ENCODE data around the gene STOML3.

STOML3 gene

DNA sequence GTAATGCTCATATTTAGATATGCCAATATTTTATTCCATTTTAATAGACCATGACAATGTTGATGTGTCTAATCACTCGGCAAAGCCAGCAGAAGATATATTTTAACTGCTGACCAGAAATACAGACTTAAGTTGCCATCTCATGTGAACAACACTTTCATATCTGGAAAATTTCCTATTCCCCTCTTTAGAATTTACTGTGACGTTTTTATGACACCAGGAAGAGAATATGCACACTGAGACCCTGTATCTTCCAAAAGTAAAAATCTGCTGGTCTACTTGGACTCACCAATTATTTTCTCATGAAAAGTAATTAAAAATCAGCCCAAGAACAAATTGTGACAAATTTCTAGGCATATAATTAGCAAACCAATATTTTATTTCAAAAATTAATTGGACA, 45.2 kb upstream of the STOML3 start:
- TF ChIP-seq, protein P1, sequence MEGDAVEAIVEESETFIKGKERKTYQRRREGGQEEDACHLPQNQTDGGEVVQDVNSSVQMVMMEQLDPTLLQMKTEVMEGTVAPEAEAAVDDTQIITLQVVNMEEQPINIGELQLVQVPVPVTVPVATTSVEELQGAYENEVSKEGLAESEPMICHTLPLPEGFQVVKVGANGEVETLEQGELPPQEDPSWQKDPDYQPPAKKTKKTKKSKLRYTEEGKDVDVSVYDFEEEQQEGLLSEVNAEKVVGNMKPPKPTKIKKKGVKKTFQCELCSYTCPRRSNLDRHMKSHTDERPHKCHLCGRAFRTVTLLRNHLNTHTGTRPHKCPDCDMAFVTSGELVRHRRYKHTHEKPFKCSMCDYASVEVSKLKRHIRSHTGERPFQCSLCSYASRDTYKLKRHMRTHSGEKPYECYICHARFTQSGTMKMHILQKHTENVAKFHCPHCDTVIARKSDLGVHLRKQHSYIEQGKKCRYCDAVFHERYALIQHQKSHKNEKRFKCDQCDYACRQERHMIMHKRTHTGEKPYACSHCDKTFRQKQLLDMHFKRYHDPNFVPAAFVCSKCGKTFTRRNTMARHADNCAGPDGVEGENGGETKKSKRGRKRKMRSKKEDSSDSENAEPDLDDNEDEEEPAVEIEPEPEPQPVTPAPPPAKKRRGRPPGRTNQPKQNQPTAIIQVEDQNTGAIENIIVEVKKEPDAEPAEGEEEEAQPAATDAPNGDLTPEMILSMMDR (conservative IDR thresholded peaks at IDR 0.05; ENCODE audit: low read depth, low read length) = no peak
- H3K4me3 ChIP-seq (ENCODE audit: low read length) = peak overlapping the region; percentile 94
- DNase-seq (ENCODE audit: low read depth) = no peak

DNA sequence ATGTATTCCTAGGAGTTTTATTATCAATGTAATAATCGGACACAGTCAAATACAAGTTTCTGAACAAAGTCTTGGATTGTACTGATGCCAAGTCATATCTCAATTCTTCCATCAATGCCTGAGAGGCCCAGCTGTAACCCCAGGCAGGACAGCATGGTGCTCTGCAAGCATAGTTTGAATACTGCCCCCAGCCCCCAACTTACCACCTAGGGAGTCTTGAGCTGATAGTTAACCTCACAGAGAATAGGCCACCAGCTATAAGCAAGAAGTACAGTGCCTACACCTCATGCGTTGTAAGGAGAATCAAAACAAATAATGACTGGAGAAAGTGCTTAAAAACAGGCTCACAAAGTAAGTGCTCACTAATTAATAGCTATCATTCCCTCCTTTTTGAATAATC, 44.6 kb upstream of the STOML3 start:
- TF ChIP-seq, protein P1 (conservative IDR thresholded peaks at IDR 0.05; ENCODE audit: low read depth, low read length) = no peak
- no peak for DNase-seq (ENCODE audit: low read depth)
- H3K4me3 ChIP-seq (ENCODE audit: low read length) = peak overlapping the region; percentile 94

- H3K4me3 ChIP-seq (ENCODE audit: low read length) = no peak overlapping the region
- no peak for DNase-seq (ENCODE audit: low read depth)
- TF ChIP-seq, protein P1 (conservative IDR thresholded peaks at IDR 0.05; ENCODE audit: low read depth, low read length) = no peak
Measured at GRCh38 chr13:39034085-39034484, 43.5 kb upstream of the STOML3 start.

- DNase-seq (ENCODE audit: low read depth) = no peak
- H3K4me3 ChIP-seq (ENCODE audit: low read length) = no peak overlapping the region
- TF ChIP-seq, protein P1 (conservative IDR thresholded peaks at IDR 0.05; ENCODE audit: low read depth, low read length) = no peak
Measured at GRCh38 chr13:39032150-39032549, 41.5 kb upstream of the STOML3 start.

GRCh38 chr13:39025433-39025839, 34.8 kb upstream of the STOML3 start:
- no peak overlapping the region for H3K4me3 ChIP-seq (ENCODE audit: low read length)
- no peak for DNase-seq (ENCODE audit: low read depth)
- TF ChIP-seq, protein P1 (conservative IDR thresholded peaks at IDR 0.05; ENCODE audit: low read depth, low read length) = no peak

GRCh38 chr13:39023761-39024160, 33.1 kb upstream of the STOML3 start:
- DNase-seq (ENCODE audit: low read depth) = no peak
- TF ChIP-seq, protein P1 (conservative IDR thresholded peaks at IDR 0.05; ENCODE audit: low read depth, low read length) = no peak
- no peak overlapping the region for H3K4me3 ChIP-seq (ENCODE audit: low read length)

DNA sequence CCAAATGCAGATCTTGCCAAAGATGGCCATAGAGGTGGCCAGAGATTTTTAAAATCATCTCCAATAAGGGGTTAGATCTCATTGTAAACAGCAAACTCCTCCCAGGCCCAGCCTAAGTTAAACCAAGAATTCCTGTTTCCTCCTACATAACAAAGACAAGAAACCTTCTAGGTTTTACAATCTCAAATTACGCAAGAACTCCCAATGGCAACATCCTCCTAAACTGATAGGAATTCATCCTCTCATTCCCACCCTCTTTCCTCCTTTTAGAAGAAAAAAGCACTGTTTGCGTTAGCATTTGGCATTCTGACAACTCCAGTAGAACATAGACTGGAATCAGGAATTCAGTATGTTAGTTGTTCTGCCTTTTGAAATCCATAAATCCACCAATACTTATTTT, 32.7 kb upstream of the STOML3 start:
- H3K4me3 ChIP-seq (ENCODE audit: low read length) = no peak overlapping the region
- TF ChIP-seq, protein P1 (conservative IDR thresholded peaks at IDR 0.05; ENCODE audit: low read depth, low read length) = no peak
- DNase-seq (ENCODE audit: low read depth) = no peak
